SK-N-SH treated with all-trans-retinoic acid at 6 μM for 48 hours (cell line): Measurements from ENCODE around the gene GMPS.
A peak's percentile ranks its signal among the peaks of the same experiment; 100 is the strongest.

Experiments used
- ATAC-seq: fragments of 200-7000 bp; cut with Tn5 transposase; 3 replicates; pipeline ENCODE4 v1.9.1; 2020; ENCODE audit warnings: mild to moderate bottlenecking, moderate library complexity
- CSDC2 ChIP-seq: fragments of 250-450 bp; sonication (Bioruptor Pico); IDR thresholded peaks from 2 replicates; pipeline ENCODE4 v1.5.0; 2020; ENCODE audit warnings: mild to moderate bottlenecking, moderate library complexity
- ESRRG ChIP-seq: fragments of 250-450 bp; sonication (Bioruptor Pico); IDR thresholded peaks from 2 replicates; pipeline ENCODE4 v1.6.1; 2021; ENCODE audit warnings: mild to moderate bottlenecking
- PPARA ChIP-seq: fragments of 250-450 bp; sonication (Bioruptor Pico); IDR thresholded peaks from 2 replicates; pipeline ENCODE4 v1.5.0; 2020; ENCODE audit warnings: mild to moderate bottlenecking, borderline replicate concordance
- SNAI2 ChIP-seq: fragments of 250-450 bp; sonication (Bioruptor Pico); IDR thresholded peaks from 2 replicates; pipeline ENCODE4 v1.5.0; 2020; ENCODE audit warnings: mild to moderate bottlenecking, moderate library complexity
- TCF4 ChIP-seq: fragments of 250-450 bp; sonication (Bioruptor Pico); IDR thresholded peaks from 2 replicates; pipeline ENCODE4 v1.8.0; 2021; ENCODE audit warnings: mild to moderate bottlenecking, moderate library complexity, borderline replicate concordance
- TOX ChIP-seq: fragments of 250-450 bp; sonication (Bioruptor Pico); IDR thresholded peaks from 2 replicates; pipeline ENCODE4 v1.8.0; 2021; ENCODE audit warnings: mild to moderate bottlenecking, moderate library complexity, borderline replicate concordance
- ZFP30 ChIP-seq: fragments of 450-650 bp; formaldehyde crosslinking; IDR thresholded peaks from 2 replicates; pipeline ENCODE4 v1.5.0; 2022; ENCODE audit warnings: mild to moderate bottlenecking, moderate library complexity
- ZNF565 ChIP-seq: fragments of 450-650 bp; formaldehyde crosslinking; conservative IDR thresholded peaks from 2 replicates; pipeline ENCODE4 v1.5.0; 2020; ENCODE audit warnings: low read depth, mild to moderate bottlenecking, moderate library complexity
- ZNF8 ChIP-seq: fragments of 450-650 bp; formaldehyde crosslinking; IDR thresholded peaks from 2 replicates; pipeline ENCODE4 v1.5.0; 2020; ENCODE audit warnings: mild to moderate bottlenecking, moderate library complexity
- TF ChIP-seq, protein P1 (sequence below): fragments of 250-450 bp; sonication (Bioruptor Pico); IDR thresholded peaks from 2 replicates; pipeline ENCODE4 v1.5.0; 2020; ENCODE audit warnings: mild to moderate bottlenecking, moderate library complexity
- TF ChIP-seq, protein P2 (sequence below): fragments of 250-450 bp; sonication (Bioruptor Pico); IDR thresholded peaks from 2 replicates; pipeline ENCODE4 v1.8.0; 2020; ENCODE audit warnings: mild to moderate bottlenecking, moderate library complexity, borderline replicate concordance
- TF ChIP-seq, protein P3 (sequence below): fragments of 250-450 bp; sonication (Bioruptor Pico); IDR thresholded peaks from 2 replicates; pipeline ENCODE4 v1.5.1; 2020; ENCODE audit warnings: low read depth, mild to moderate bottlenecking, moderate library complexity
- TF ChIP-seq, protein P4 (sequence below): fragments of 250-450 bp; sonication (Bioruptor Pico); IDR thresholded peaks from 2 replicates; pipeline ENCODE4 v1.8.0; 2021; ENCODE audit warnings: low read depth, mild to moderate bottlenecking, moderate library complexity, borderline replicate concordance

GMPS gene

DNA sequence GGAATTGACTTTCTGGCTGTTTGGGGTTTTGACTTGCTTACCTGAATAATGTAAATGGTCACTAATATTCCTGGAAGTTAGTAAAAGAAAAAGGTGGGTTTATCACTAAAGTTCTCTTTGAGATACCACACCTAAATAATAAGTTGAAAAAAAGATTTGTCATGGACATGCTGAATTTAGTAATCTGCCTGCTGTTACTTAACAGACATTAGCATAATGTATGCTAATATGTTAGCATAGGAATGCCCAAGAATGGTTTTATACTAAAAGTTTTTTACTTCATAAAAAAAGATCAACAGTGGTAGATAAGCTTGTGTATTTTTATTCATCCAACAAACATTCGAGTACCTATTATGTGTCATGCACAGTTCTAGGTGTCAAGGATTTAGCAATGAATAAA lies 36.5 kb downstream of the GMPS start (continued):
- TF ChIP-seq, protein P1, sequence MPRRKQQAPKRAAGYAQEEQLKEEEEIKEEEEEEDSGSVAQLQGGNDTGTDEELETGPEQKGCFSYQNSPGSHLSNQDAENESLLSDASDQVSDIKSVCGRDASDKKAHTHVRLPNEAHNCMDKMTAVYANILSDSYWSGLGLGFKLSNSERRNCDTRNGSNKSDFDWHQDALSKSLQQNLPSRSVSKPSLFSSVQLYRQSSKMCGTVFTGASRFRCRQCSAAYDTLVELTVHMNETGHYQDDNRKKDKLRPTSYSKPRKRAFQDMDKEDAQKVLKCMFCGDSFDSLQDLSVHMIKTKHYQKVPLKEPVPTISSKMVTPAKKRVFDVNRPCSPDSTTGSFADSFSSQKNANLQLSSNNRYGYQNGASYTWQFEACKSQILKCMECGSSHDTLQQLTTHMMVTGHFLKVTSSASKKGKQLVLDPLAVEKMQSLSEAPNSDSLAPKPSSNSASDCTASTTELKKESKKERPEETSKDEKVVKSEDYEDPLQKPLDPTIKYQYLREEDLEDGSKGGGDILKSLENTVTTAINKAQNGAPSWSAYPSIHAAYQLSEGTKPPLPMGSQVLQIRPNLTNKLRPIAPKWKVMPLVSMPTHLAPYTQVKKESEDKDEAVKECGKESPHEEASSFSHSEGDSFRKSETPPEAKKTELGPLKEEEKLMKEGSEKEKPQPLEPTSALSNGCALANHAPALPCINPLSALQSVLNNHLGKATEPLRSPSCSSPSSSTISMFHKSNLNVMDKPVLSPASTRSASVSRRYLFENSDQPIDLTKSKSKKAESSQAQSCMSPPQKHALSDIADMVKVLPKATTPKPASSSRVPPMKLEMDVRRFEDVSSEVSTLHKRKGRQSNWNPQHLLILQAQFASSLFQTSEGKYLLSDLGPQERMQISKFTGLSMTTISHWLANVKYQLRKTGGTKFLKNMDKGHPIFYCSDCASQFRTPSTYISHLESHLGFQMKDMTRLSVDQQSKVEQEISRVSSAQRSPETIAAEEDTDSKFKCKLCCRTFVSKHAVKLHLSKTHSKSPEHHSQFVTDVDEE (CRISPR knock-in tag) = no peak

DNA sequence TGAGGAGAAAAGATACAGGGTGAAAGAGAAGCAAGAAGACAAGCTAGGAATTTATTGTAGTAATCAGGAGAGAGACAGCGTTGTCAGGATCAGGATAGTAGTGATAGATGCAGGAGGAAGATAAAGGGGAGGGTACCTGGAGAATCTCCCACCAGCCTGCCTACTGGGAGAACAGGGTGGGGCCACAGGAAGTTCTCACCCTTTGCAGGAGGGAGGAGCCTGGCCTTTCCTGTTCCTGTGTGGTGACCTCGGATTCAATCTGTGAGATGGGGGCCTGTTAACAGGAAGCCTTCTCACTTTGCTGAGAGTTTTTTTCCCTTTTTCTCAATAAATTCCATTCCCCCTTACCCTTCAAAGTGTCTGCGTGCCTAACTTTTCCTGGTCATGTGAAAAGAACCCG lies 37.6 kb downstream of the GMPS start:
- no peak for TF ChIP-seq PPARA (CRISPR knock-in tag)
- TF ChIP-seq ZFP30 = no peak
- no peak for TF ChIP-seq ESRRG (CRISPR knock-in tag)
- TF ChIP-seq, protein P2, sequence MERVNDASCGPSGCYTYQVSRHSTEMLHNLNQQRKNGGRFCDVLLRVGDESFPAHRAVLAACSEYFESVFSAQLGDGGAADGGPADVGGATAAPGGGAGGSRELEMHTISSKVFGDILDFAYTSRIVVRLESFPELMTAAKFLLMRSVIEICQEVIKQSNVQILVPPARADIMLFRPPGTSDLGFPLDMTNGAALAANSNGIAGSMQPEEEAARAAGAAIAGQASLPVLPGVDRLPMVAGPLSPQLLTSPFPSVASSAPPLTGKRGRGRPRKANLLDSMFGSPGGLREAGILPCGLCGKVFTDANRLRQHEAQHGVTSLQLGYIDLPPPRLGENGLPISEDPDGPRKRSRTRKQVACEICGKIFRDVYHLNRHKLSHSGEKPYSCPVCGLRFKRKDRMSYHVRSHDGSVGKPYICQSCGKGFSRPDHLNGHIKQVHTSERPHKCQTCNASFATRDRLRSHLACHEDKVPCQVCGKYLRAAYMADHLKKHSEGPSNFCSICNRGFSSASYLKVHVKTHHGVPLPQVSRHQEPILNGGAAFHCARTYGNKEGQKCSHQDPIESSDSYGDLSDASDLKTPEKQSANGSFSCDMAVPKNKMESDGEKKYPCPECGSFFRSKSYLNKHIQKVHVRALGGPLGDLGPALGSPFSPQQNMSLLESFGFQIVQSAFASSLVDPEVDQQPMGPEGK (CRISPR knock-in tag) = no peak
- TF ChIP-seq TCF4 (CRISPR knock-in tag) = no peak
- TF ChIP-seq, all 23 proteins: peak for 0
- ATAC-seq = no peak

DNA sequence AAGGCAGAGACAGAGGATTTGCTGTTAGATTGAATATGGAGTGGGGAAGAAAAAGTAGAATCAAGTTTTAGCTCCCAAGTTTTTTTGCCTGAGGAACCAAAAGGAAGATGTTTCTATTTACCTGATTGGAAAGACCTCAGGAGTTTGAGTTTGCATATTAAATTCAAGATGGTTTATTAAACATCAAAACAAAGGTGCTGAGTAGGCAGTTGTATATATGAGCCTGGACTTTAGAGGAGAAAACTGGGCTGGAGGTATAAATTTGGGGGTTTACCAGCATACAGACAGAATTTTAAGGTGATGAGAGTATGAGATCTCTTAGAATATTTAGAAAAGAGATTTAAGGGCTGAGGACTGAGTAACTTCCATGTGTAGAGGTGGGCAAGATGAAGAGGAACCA lies 38.2 kb downstream of the GMPS start:
- no peak for ATAC-seq
- TF ChIP-seq TOX (CRISPR knock-in tag) (no peak), SNAI2 (no peak), ZNF8 (CRISPR knock-in tag) (no peak), ESRRG (CRISPR knock-in tag) (no peak), ZNF565 (no peak), CSDC2 (CRISPR knock-in tag) (no peak), PPARA (CRISPR knock-in tag) (no peak), ZFP30 (no peak)
- TF ChIP-seq, protein P3, sequence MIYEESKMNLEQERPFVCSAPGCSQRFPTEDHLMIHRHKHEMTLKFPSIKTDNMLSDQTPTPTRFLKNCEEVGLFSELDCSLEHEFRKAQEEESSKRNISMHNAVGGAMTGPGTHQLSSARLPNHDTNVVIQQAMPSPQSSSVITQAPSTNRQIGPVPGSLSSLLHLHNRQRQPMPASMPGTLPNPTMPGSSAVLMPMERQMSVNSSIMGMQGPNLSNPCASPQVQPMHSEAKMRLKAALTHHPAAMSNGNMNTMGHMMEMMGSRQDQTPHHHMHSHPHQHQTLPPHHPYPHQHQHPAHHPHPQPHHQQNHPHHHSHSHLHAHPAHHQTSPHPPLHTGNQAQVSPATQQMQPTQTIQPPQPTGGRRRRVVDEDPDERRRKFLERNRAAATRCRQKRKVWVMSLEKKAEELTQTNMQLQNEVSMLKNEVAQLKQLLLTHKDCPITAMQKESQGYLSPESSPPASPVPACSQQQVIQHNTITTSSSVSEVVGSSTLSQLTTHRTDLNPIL (CRISPR knock-in tag) = no peak
- TF ChIP-seq, protein P4, sequence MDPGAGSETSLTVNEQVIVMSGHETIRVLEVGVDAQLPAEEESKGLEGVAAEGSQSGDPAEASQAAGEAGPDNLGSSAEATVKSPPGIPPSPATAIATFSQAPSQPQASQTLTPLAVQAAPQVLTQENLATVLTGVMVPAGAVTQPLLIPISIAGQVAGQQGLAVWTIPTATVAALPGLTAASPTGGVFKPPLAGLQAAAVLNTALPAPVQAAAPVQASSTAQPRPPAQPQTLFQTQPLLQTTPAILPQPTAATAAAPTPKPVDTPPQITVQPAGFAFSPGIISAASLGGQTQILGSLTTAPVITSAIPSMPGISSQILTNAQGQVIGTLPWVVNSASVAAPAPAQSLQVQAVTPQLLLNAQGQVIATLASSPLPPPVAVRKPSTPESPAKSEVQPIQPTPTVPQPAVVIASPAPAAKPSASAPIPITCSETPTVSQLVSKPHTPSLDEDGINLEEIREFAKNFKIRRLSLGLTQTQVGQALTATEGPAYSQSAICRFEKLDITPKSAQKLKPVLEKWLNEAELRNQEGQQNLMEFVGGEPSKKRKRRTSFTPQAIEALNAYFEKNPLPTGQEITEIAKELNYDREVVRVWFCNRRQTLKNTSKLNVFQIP (CRISPR knock-in tag) = no peak
- TF ChIP-seq, protein P2 (CRISPR knock-in tag) = no peak
- TF ChIP-seq, protein P1 (CRISPR knock-in tag) = no peak

DNA sequence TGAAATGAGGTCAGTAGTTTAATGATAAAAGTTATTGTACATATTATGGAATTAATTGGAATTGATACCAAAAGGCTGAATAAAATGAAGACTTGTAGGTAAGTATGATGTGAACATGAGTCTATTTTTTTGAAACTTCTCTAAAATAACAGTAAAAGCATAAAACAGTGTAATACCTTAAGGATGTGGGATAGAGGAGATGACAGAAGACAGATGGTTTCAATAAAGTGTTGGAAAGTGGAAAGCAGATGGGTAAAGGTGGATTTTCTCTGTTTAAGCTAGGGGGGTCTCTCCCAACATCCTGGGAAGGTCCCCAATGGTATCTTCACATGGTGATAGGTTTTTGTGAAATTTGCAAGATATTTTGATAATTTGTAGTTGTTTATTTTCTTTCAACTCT lies 41.6 kb downstream of the GMPS start:
- peak; percentile 72 for ATAC-seq
- TF ChIP-seq ZNF8 (CRISPR knock-in tag) (no peak), TOX (CRISPR knock-in tag) (no peak)
- TF ChIP-seq, all 23 proteins: peak for 0
